ENCODE results near the gene HBP1. TPM values are rescaled to one million over a fixed set of nuclear protein-coding genes. Genes with fewer than 3 reads are reported as not detected.

Gene HBP1
- total and polyA plus RNA-seq, 2 of the 13 experiments (the other 11 are each of a cell fraction or from before 2014, with no cell fraction given), result 22.9 to 44.1 TPM

DNA sequence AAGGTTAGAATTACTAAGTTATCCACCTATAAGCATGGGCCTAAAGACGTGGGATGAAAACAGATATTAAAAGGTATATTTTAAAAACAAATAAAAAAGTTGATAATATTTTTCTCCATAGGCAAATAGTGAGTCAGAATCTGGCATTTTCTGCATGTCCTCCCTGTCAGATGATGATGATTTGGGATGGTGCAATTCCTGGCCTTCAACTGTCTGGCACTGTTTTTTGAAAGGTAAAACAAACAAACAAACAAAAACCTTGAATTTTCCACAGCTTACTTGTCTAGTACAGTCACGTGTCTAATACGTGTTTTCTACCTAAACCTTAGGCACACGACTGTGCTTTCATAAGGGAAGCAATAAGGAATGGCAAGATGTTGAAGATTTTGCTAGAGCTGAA, 17.4 kb downstream of the HBP1 start (continued):
- TF ChIP-seq, protein P1, sequence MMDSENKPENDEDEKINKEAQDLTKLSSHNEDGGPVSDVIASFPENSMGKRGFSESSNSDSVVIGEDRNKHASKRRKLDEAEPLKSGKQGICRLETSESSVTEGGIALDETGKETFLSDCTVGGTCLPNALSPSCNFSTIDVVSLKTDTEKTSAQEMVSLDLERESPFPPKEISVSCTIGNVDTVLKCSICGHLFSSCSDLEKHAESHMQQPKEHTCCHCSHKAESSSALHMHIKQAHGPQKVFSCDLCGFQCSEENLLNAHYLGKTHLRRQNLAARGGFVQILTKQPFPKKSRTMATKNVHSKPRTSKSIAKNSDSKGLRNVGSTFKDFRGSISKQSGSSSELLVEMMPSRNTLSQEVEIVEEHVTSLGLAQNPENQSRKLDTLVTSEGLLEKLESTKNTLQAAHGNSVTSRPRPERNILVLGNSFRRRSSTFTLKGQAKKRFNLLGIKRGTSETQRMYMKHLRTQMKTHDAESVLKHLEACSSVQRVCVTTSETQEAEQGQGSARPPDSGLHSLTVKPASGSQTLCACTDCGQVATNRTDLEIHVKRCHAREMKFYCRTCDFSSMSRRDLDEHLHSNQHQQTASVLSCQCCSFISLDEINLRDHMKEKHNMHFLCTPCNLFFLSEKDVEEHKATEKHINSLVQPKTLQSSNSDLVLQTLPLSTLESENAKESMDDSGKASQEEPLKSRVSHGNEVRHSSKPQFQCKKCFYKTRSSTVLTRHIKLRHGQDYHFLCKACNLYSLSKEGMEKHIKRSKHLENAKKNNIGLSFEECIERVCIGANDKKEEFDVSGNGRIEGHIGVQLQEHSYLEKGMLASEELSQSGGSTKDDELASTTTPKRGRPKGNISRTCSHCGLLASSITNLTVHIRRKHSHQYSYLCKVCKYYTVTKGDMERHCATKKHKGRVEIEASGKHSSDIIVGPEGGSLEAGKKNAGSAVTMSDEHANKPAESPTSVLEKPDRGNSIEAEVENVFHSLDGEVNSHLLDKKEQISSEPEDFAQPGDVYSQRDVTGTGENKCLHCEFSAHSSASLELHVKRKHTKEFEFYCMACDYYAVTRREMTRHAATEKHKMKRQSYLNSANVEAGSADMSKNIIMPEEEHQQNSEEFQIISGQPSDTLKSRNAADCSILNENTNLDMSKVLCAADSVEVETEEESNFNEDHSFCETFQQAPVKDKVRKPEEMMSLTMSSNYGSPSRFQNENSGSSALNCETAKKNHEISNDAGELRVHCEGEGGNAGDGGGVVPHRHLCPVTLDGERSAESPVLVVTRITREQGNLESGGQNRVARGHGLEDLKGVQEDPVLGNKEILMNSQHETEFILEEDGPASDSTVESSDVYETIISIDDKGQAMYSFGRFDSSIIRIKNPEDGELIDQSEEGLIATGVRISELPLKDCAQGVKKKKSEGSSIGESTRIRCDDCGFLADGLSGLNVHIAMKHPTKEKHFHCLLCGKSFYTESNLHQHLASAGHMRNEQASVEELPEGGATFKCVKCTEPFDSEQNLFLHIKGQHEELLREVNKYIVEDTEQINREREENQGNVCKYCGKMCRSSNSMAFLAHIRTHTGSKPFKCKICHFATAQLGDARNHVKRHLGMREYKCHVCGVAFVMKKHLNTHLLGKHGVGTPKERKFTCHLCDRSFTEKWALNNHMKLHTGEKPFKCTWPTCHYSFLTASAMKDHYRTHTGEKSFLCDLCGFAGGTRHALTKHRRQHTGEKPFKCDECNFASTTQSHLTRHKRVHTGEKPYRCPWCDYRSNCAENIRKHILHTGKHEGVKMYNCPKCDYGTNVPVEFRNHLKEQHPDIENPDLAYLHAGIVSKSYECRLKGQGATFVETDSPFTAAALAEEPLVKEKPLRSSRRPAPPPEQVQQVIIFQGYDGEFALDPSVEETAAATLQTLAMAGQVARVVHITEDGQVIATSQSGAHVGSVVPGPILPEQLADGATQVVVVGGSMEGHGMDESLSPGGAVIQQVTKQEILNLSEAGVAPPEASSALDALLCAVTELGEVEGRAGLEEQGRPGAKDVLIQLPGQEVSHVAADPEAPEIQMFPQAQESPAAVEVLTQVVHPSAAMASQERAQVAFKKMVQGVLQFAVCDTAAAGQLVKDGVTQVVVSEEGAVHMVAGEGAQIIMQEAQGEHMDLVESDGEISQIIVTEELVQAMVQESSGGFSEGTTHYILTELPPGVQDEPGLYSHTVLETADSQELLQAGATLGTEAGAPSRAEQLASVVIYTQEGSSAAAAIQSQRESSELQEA (CRISPR knock-in tag; IDR thresholded peaks at IDR 0.05; ENCODE audit: not compliant biosample characterization), result no peak
- TF ChIP-seq ATRX (CRISPR knock-in tag; IDR thresholded peaks at IDR 0.05; ENCODE audit: borderline replicate concordance), result no peak
- TF ChIP-seq KDM5A (IDR thresholded peaks at IDR 0.05; ENCODE audit: borderline replicate concordance, low read length), result no peak

DNA sequence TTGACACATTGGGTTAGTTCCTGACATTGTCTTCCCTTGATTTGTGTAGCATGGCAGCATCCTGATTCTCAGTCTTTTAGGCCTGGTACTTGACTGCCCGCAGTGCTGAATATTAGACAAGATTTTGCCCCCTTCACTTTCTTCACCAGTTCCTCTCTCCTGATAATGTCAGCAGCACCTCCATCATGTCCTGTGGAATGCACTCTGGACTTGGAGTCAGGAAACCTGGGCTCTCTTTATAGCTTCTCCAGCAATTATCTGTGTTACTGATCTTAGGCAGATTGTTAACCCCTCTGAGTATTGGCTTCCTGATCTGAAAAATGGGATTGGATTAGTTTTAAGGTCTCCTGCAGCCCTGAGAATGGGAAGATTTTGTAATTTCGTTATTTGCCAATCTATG, 19.0 kb downstream of the HBP1 start:
- ChIA-PET CTCF (ENCODE audit: low intra/inter-chr PET ratio, low total read pairs) (no interaction called here), POLR2A (no interaction called here)
- no peak overlapping the region for H3K4me2 ChIP-seq (ENCODE audit: low read depth, low read length)
- peaks cover 17 to 84% of the 10 kb centered on the region in 2 experiments for H3K36me3 ChIP-seq (replicated peaks in 1 of 2; ENCODE audit: control insufficient read depth in 1 of 2, insufficient read depth in 2 of 2, low read length in 2 of 2)
- no peaks in the 10 kb centered on the region for H3K9me3 ChIP-seq (ENCODE audit: low read length)
- FAIRE-seq (no peak), DNase-seq (ENCODE audit: low spot score) (no peak), ATAC-seq (no peak)
- H2AFZ ChIP-seq (ENCODE audit: low read length), result no peak overlapping the region
- intact Hi-C loops (cut with micrococcal nuclease; ENCODE audit: unreplicated experiment), result no loop called here
- in situ Hi-C loops (cut with HindIII; ENCODE audit: extremely low pct_ligation_motif_present, low pct_unique_long_range_greater_than_20kb), result no loop called here
- no peaks in the 10 kb centered on the region; the same call in none of the 2 replicates for H4K20me1 ChIP-seq (ENCODE audit: insufficient read depth, low read length)
- H3K79me2 ChIP-seq (ENCODE audit: insufficient read depth, low read length), result peaks cover 3% of the 10 kb centered on the region
- no peaks in the 10 kb centered on the region for H3K4me1 ChIP-seq (ENCODE audit: insufficient read depth, low read length)
- no peak overlapping the region for H3K27ac ChIP-seq (ENCODE audit: extremely low read length, insufficient read depth, low read length)
- no TSS peak for BruUV-seq (replicated peaks)
- no peak overlapping the region for H3K9ac ChIP-seq (ENCODE audit: insufficient read depth, low read depth, low read length)
- no peak overlapping the region for H3K4me3 ChIP-seq (replicated peaks in 1 of 3; ENCODE audit: insufficient read depth in 1 of 3, low read depth in 2 of 3, low read length in 3 of 3)
- WGBS (ENCODE audit: low lambda C conversion rate), result 92% methylated on average over 2 of the region's 2 CpGs
- H3K27me3 ChIP-seq (ENCODE audit: control insufficient read depth in 1 of 2, insufficient read depth in 2 of 2, low read length in 2 of 2), result no peaks in the 10 kb centered on the region
- TF ChIP-seq ZNF432 (CRISPR knock-in tag; IDR thresholded peaks at IDR 0.05; ENCODE audit: borderline replicate concordance) (no peak), KAT2B (IDR thresholded peaks at IDR 0.05; ENCODE audit: borderline replicate concordance, low read depth, low read length) (no peak)
- TF ChIP-seq, protein P2, sequence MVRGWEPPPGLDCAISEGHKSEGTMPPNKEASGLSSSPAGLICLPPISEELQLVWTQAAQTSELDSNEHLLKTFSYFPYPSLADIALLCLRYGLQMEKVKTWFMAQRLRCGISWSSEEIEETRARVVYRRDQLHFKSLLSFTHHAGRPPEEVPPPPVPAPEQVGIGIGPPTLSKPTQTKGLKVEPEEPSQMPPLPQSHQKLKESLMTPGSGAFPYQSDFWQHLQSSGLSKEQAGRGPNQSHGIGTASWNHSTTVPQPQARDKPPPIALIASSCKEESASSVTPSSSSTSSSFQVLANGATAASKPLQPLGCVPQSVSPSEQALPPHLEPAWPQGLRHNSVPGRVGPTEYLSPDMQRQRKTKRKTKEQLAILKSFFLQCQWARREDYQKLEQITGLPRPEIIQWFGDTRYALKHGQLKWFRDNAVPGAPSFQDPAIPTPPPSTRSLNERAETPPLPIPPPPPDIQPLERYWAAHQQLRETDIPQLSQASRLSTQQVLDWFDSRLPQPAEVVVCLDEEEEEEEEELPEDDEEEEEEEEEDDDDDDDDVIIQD (CRISPR knock-in tag; IDR thresholded peaks at IDR 0.05; ENCODE audit: low read depth), result no peak

Measured in HepG2 (cell line).